ENCODE data around the gene JADE2. TPM values are rescaled to one million over a fixed set of nuclear protein-coding genes. Genes with fewer than 3 reads are reported as not detected.
A peak's percentile ranks its signal among the peaks of the same experiment; 100 is the strongest.
"Not testable (repeated sequence)": the region's sequence is repeated elsewhere in the genome, so short reads cannot be mapped to it uniquely, and the experiment has no call there.

Gene JADE2
- total RNA-seq, 1 donor from 2014 or later = 32.4 TPM

- no peak for DNase-seq (ENCODE audit: extremely low spot score, unreplicated experiment)
- Mint-ChIP-seq H3K9me3 (ENCODE audit: unreplicated experiment) (no peaks in the 10 kb centered on the region), H3K4me1 (ENCODE audit: unreplicated experiment) (peaks cover 44% of the 10 kb centered on the region), H3K4me3 (ENCODE audit: unreplicated experiment) (no peak overlapping the region), H3K27me3 (ENCODE audit: unreplicated experiment) (no peaks in the 10 kb centered on the region), H3K36me3 (ENCODE audit: unreplicated experiment) (peaks cover 4% of the 10 kb centered on the region), H3K27ac (ENCODE audit: unreplicated experiment) (peak overlapping the region; percentile 78)
- no peak for TF ChIP-seq CTCF (IDR thresholded peaks at IDR 0.05)
Observed at GRCh38 chr5:134553821-134554267, 28.4 kb downstream of the JADE2 start.

- DNase-seq (ENCODE audit: extremely low spot score, unreplicated experiment) = no peak
- no peaks in the 10 kb centered on the region for H3K27me3 Mint-ChIP-seq (ENCODE audit: unreplicated experiment)
- peaks cover 2% of the 10 kb centered on the region for H3K36me3 Mint-ChIP-seq (ENCODE audit: unreplicated experiment)
- peaks cover 44% of the 10 kb centered on the region for H3K4me1 Mint-ChIP-seq (ENCODE audit: unreplicated experiment)
- no peaks in the 10 kb centered on the region for H3K9me3 Mint-ChIP-seq (ENCODE audit: unreplicated experiment)
- no peak for TF ChIP-seq CTCF (IDR thresholded peaks at IDR 0.05)
- H3K27ac Mint-ChIP-seq (ENCODE audit: unreplicated experiment) = peak overlapping the region; percentile 92
- no peak overlapping the region for H3K4me3 Mint-ChIP-seq (ENCODE audit: unreplicated experiment)
Observed at GRCh38 chr5:134554319-134555222, 29.1 kb downstream of the JADE2 start.

- no peak for DNase-seq (ENCODE audit: extremely low spot score, unreplicated experiment)
- Mint-ChIP-seq H3K4me3 (ENCODE audit: unreplicated experiment) (peak overlapping the region; percentile 23), H3K27me3 (ENCODE audit: unreplicated experiment) (no peaks in the 10 kb centered on the region), H3K36me3 (ENCODE audit: unreplicated experiment) (peaks cover 4% of the 10 kb centered on the region), H3K9me3 (ENCODE audit: unreplicated experiment) (no peaks in the 10 kb centered on the region), H3K27ac (ENCODE audit: unreplicated experiment) (peak overlapping the region; percentile 92), H3K4me1 (ENCODE audit: unreplicated experiment) (peaks cover 41% of the 10 kb centered on the region)
- no peak for TF ChIP-seq CTCF (IDR thresholded peaks at IDR 0.05)
Observed at GRCh38 chr5:134555223-134555889, 29.9 kb downstream of the JADE2 start.

GRCh38 chr5:134555890-134556311, 30.4 kb downstream of the JADE2 start:
- no peaks in the 10 kb centered on the region for H3K27me3 Mint-ChIP-seq (ENCODE audit: unreplicated experiment)
- H3K9me3 Mint-ChIP-seq (ENCODE audit: unreplicated experiment) = no peaks in the 10 kb centered on the region
- H3K4me1 Mint-ChIP-seq (ENCODE audit: unreplicated experiment) = peaks cover 38% of the 10 kb centered on the region
- TF ChIP-seq CTCF (IDR thresholded peaks at IDR 0.05) = no peak
- no peak overlapping the region for H3K4me3 Mint-ChIP-seq (ENCODE audit: unreplicated experiment)
- peaks cover 4% of the 10 kb centered on the region for H3K36me3 Mint-ChIP-seq (ENCODE audit: unreplicated experiment)
- DNase-seq (ENCODE audit: extremely low spot score, unreplicated experiment) = peak; percentile 92
- peak overlapping the region; percentile 92 for H3K27ac Mint-ChIP-seq (ENCODE audit: unreplicated experiment)

GRCh38 chr5:134556588-134556987, 31.1 kb downstream of the JADE2 start:
- Mint-ChIP-seq H3K27ac (ENCODE audit: unreplicated experiment) (peak overlapping the region; percentile 67), H3K4me1 (ENCODE audit: unreplicated experiment) (peaks cover 36% of the 10 kb centered on the region)
- not testable (repeated sequence) for H3K27me3 Mint-ChIP-seq (ENCODE audit: unreplicated experiment); H3K9me3 Mint-ChIP-seq (ENCODE audit: unreplicated experiment); DNase-seq (ENCODE audit: extremely low spot score, unreplicated experiment); H3K36me3 Mint-ChIP-seq (ENCODE audit: unreplicated experiment); H3K4me3 Mint-ChIP-seq (ENCODE audit: unreplicated experiment)

All from osteocyte (in vitro differentiated cells).